GM12873 (cell line): ENCODE data around the gene MINDY4B.

Experiments
- CTCF ChIP-seq: IDR thresholded peaks from 2 replicates; pipeline ENCODE4 v1.5.1; 2012; ENCODE audit warnings: low read depth, mild to moderate bottlenecking, moderate library complexity, low read length, control low read depth; ENCODE audit not compliant: insufficient read depth; ENCODE audit errors: missing control alignments

Gene MINDY4B

GRCh38 chr3:150905339-150905738, at the start of gene MINDY4B:
TSS of gene MINDY4B (minus strand) at chr3:150905439. CDS start at chr3:150905439, 0 bp downstream.
- no peak for TF ChIP-seq CTCF

GRCh38 chr3:150951923-150952322, 46.7 kb upstream of the MINDY4B start:
- no peak for TF ChIP-seq CTCF

GRCh38 chr3:150945226-150946032, 40.2 kb upstream of the MINDY4B start:
- no peak for TF ChIP-seq CTCF

- TF ChIP-seq CTCF, result no peak
Observed at GRCh38 chr3:150942221-150942620, 37.0 kb upstream of the MINDY4B start.

- TF ChIP-seq CTCF, result no peak
Observed at GRCh38 chr3:150936693-150937092, 31.5 kb upstream of the MINDY4B start.

- no peak for TF ChIP-seq CTCF
Observed at GRCh38 chr3:150933473-150933995, 28.3 kb upstream of the MINDY4B start.

GRCh38 chr3:150931745-150932144, 26.5 kb upstream of the MINDY4B start:
- TF ChIP-seq CTCF, result no peak
